Measurements from ENCODE around the gene SGPL1. TPM values are rescaled to one million over a fixed set of nuclear protein-coding genes. Genes with fewer than 3 reads are reported as not detected.

The SGPL1 gene
- total and polyA plus RNA-seq, 2 of the 8 experiments (the other 6 are each of a cell fraction or from before 2014, with no cell fraction given), result 20.5 to 51.6 TPM

DNA sequence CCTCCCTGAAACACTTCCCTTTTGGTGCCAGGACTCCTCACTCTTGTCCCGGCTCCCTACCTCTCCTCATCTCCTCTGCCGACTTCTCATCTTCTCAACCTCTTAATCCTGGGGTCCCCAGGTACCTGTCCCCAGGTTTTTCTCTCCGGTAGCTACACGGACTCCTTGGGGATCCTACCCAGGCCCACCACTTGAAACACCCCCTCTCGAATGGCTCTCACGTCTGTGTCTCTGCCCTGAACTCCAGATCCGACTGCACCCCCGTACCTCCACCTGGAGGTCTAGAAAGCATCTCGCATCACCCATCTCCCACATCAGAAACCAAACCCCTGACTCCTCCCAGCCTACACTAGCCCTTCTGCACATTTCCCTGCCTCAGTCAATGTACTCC is 35.4 kb upstream of the SGPL1 start (continued):
- TF ChIP-seq GABPA (IDR thresholded peaks at IDR 0.05; ENCODE audit: borderline replicate concordance, insufficient read depth, low read length) (no peak), CEBPB (IDR thresholded peaks at IDR 0.05; ENCODE audit: low read depth, low read length) (no peak), CBX5 (IDR thresholded peaks at IDR 0.05; ENCODE audit: low read depth, low read length) (no peak)
